ENCODE data around the gene CABCOCO1. TPM values are rescaled to one million over a fixed set of nuclear protein-coding genes. Genes with fewer than 3 reads are reported as not detected.

CABCOCO1 gene
- total RNA-seq, 1 experiment from 2014 or later, result not detected

DNA sequence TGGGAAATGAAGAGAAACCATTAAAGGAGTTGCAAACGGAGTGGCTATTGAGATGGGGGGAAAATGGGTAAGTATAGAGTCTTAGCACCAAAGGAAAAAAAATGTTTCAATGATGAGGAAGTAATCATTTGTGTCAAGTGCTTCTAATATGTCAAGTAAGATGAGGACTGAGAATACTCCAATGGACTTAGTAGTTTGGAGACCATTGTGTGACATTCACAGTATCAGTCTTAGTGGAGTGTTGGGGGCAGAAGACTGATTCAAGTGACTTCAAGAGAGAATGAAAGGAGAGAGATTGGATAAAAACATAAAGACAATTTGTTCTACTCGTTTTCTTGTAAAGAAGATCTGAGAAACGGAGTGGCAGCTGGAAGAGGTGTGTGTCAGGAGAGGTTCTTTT, 150.2 kb downstream of the CABCOCO1 start:
- no peak for DNase-seq (ENCODE audit: low read depth)

DNA sequence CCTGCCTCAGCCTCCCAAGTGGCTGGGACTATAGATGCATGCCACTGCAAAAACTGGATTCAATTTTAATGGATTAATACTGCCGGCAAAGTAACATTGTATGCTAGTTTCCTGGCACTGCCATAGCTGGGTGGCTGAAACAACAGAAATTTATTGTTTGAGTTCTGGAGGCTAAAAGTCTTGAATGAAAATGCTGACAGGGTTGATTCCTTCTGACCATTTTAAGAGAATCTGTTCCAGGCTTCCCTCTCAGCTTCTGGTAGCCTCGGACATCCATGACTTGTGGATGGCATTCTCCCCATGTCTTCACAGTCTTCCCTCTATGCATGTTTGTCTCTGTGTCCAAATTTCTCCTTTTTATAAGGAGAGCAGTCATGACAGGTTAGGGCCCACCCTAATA, 151.4 kb downstream of the CABCOCO1 start:
- DNase-seq (ENCODE audit: low read depth), result no peak

DNA sequence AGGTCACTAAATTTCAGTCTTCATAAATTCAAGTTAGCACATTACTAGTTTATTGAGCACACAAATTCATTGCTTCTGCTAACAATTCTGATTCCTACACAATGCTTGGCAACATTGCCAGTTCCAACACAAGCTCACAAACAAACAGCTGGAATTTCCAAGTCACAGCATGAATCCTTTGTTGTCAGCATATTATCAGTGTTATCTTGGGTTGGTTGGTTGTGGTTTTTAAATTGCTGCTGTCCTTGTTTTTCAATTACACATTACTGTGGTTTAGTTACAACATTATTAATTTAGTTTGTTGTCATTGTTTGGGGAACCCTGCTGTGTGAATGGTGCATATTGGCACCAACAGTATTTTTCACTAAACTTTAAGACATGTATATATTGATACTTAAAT, 152.8 kb downstream of the CABCOCO1 start:
- no peak for DNase-seq (ENCODE audit: low read depth)

Other genes with a start within 250 kb of the CABCOCO1 start
- gene TMEM26, start 209.5 kb upstream of the CABCOCO1 start, total RNA-seq (2014; rRNA removed; shearing (Covaris generic)), result 1.2 TPM in 1 of 2 replicates, not detected in the other
- 10.9 and 15.7 TPM in 2 replicates for gene ARID5B, start 238.8 kb downstream of the CABCOCO1 start, total RNA-seq (2014; rRNA removed; shearing (Covaris generic))

Data from RPMI7951 (cell line).